ENCODE results near the gene ZNF581.

ZNF581 gene

DNA sequence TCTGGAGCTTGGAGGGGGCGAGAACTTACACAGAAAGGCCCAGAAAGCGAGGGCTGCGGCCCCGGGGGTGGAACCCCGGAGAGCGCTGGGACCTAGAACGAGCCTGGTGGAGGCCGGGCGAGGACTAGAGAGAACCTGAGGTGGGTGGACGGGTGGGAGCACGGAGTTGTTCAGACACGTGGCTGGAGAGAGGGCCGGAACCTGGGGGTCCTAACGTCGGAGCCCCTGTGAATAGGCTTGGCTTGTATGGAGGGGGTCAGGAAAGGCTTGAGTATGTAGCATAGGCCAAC lies 383 bp downstream of the ZNF581 start:
- TF ChIP-seq, protein P1, sequence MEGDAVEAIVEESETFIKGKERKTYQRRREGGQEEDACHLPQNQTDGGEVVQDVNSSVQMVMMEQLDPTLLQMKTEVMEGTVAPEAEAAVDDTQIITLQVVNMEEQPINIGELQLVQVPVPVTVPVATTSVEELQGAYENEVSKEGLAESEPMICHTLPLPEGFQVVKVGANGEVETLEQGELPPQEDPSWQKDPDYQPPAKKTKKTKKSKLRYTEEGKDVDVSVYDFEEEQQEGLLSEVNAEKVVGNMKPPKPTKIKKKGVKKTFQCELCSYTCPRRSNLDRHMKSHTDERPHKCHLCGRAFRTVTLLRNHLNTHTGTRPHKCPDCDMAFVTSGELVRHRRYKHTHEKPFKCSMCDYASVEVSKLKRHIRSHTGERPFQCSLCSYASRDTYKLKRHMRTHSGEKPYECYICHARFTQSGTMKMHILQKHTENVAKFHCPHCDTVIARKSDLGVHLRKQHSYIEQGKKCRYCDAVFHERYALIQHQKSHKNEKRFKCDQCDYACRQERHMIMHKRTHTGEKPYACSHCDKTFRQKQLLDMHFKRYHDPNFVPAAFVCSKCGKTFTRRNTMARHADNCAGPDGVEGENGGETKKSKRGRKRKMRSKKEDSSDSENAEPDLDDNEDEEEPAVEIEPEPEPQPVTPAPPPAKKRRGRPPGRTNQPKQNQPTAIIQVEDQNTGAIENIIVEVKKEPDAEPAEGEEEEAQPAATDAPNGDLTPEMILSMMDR (IDR thresholded peaks at IDR 0.05; ENCODE audit: low read depth, low read length, missing control alignments) = no peak
- DNase-seq (ENCODE audit: extremely low read depth, low read depth) = no peak
- H3K4me3 ChIP-seq (replicated peaks; ENCODE audit: low read depth, low read length) = peak overlapping the region; percentile 87

DNA sequence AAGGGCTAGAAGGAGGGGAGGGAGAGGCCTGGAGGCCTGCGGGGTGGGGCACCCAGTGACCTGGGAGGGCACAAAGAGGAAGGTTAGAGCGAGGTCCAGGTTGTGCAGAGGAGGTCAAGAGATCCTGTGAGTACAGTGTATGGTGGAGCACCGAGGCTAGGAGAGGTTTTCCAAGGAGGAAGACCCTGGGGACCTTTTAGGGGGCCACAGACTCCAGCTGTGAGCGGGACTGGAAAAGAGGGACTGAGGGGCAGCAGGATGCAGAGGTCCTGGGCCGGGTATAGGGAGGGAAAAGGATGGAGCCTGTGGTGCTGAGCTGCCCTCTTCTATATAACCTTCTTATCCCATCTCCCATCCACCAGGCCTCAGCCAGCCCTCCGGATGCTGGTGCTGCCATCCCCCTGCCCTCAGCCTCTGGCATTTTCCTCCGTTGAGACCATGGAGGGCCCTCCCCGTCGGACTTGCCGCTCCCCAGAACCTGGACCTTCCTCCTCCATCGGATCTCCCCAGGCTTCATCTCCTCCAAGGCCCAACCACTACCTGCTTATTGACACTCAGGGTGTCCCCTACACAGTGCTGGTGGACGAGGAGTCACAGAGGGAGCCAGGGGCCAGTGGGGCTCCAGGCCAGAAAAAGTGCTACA lies 863 bp downstream of the ZNF581 start:
- H3K4me3 ChIP-seq (replicated peaks; ENCODE audit: low read depth, low read length) = peak overlapping the region; percentile 87
- DNase-seq (ENCODE audit: extremely low read depth, low read depth) = no peak

DNA sequence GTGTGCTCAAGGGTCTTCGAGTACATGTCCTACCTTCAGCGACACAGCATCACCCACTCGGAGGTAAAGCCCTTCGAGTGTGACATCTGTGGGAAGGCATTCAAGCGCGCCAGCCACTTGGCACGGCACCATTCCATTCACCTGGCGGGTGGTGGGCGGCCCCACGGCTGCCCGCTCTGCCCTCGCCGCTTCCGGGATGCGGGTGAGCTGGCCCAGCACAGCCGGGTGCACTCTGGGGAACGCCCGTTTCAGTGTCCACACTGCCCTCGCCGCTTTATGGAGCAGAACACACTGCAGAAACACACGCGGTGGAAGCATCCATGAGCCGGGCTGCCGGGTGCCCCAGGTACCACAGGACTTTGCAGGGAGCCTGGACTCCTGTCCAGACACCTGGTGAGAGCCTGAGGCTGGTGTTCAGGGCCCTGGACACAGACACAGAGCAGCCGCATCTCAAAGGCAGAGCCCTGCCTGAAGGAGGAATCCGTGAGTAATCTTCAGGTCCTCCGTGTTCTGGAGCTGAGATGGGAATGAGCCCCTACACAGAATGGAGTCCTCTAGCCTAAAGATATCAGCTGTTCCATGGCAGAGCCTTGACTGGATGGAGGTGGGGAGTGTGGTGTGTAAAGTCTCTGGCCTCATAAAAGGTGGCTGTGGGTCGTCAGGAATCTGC lies 1.5 kb downstream of the ZNF581 start:
- peak overlapping the region; percentile 87 for H3K4me3 ChIP-seq (replicated peaks; ENCODE audit: low read depth, low read length)
- DNase-seq (ENCODE audit: extremely low read depth, low read depth) = no peak
- TF ChIP-seq, protein P1 (IDR thresholded peaks at IDR 0.05; ENCODE audit: low read depth, low read length, missing control alignments) = no peak

More for the DNA sequence above, 863 bp downstream of the ZNF581 start:
- TF ChIP-seq, protein P1 (IDR thresholded peaks at IDR 0.05; ENCODE audit: low read depth, low read length, missing control alignments) = no peak

DNA sequence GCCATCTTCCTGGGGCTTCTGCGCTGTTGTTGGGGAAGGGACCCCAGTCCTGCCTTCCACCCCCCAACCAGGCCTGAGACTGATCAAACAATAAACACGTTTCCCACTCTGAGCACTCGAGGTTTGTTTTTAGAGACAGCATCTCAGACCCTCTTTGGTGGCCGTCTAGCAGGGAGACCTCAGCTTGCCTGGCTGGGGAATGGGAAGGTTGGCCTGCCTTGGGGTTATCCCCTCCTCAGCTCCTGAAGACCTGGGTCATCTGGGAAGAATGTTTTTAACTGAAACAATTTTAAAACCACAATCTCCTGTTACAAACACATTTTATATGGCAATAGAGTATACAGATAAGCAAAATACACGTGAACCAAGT lies 2.0 kb downstream of the ZNF581 start:
- no peak for DNase-seq (ENCODE audit: extremely low read depth, low read depth)
- TF ChIP-seq, protein P1 (IDR thresholded peaks at IDR 0.05; ENCODE audit: low read depth, low read length, missing control alignments) = no peak
- H3K4me3 ChIP-seq (replicated peaks; ENCODE audit: low read depth, low read length) = peak overlapping the region; percentile 87

DNA sequence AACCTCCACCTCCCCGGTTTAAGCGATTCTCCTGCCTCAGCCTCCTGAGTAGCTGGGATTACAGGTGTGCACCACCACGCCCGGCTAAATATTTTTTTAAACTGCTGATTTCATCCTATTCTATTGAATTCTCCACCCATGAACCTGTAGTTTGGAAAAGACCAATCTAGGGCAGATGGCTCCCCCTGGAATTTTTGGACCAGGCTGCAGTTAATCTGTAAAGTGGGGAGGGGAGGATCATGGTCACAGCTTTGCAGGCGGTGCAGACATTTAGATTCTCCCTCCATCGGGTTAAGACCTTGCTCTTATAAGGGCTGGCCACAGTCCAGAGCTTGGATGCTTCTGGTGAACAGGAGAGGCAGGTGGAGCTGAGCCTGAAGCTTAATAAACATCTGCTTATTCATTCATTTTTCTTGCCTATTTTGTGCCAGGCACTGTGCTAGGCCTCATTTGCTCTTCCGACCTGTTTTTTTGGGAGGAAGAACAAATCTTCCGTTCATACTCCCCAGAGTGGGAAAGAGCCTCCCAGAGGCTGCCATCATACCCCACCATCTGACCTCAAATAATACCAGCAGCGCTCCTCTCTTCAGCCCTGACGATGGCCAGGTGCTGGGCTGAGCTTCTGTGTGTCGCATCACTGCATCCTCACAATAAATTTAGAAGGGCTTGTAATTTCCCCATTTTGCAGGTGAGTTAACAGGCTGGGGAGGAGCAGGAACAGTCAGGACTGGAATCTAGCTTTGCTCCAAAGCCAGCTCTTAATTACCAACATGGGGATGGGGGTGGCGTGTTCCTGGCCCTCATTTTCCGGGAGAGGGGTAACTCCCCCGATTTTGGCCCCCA lies 3.7 kb downstream of the ZNF581 start:
- H3K4me3 ChIP-seq (replicated peaks; ENCODE audit: low read depth, low read length) = peak overlapping the region; percentile 72
- no peak for DNase-seq (ENCODE audit: extremely low read depth, low read depth)
- TF ChIP-seq, protein P1 (IDR thresholded peaks at IDR 0.05; ENCODE audit: low read depth, low read length, missing control alignments) = no peak

DNA sequence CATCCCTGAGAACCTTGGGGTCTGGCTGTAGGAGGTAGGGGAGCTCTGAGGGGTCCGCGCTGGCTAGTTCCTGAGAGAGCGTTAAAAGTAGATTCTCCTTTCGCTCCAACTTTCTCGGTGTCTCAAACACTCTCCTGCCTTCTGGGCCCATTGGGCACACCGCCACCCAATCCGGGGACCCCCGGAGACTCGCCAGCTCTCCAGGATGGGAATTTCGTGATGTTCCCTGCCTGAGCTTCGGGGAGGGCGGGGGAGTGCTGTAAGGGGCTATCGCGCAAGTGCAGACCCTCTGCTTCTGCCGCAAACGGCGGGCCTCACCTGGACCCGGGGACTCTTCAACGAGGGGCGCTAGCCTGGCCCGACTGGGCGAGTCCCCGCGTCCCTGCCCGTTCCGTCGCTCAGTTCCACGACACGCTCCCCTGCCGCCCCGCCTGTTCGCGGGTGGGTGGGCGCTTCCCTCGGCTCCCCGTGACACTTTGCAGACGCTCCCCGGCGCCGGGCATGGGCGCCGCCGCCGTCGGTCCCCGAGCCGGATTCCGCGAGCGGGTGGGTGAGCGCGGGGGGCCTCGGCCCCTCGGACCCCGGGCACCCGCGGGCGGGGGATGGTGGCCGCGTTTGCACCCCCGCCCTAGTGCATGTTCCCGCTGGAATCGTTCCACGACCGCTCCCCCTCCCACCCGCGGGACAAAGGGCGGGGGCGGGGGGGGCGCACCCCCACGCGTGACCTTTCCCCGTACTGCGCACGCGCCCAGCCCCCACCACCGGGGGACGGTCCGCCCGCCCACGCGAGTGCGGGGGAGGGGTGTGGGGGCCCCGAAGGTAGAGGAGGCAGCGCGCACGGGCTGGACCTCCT lies 4.5 kb downstream of the ZNF581 start, which contains the start of gene CCDC106:
CCDC106 (plus strand) TSS at position 481 of the 853 bp plus-strand sequence. CDS start 835 bp downstream, outside the sequence.
- DNase-seq (ENCODE audit: extremely low read depth, low read depth) = no peak
- TF ChIP-seq, protein P1 (IDR thresholded peaks at IDR 0.05; ENCODE audit: low read depth, low read length, missing control alignments) = no peak
- peak within 1 kb of the TSS; percentile 72 for H3K4me3 ChIP-seq (replicated peaks; ENCODE audit: low read depth, low read length)
